HepG2 (cell line): ENCODE measurements around the gene M1AP. TPM values are rescaled to one million over a fixed set of nuclear protein-coding genes. Genes with fewer than 3 reads are reported as not detected.

ENCODE experiments used
- AHDC1 ChIP-seq: sonication (generic); formaldehyde crosslinking; IDR thresholded peaks from 2 replicates; pipeline ENCODE4 v1.5.1; 2020; ENCODE audit warnings: mild to moderate bottlenecking, missing genetic modification reagents, borderline replicate concordance
- EHMT2 ChIP-seq: fragments of 200-600 bp; sonication (generic); IDR thresholded peaks from 2 replicates; pipeline ENCODE4 v1.7.0; 2017; ENCODE audit warnings: antibody characterized with exemption, low read depth, low read length, borderline replicate concordance
- EZH2 ChIP-seq: conservative IDR thresholded peaks from 2 replicates; pipeline ENCODE4 v1.6.1; 2012; ENCODE audit warnings: mild to moderate bottlenecking, low read depth, low read length, moderate library complexity
- JDP2 ChIP-seq: sonication (generic); formaldehyde crosslinking; IDR thresholded peaks from 2 replicates; pipeline ENCODE4 v1.8.1; 2022; ENCODE audit warnings: missing genetic modification reagents, borderline replicate concordance
- MED1 ChIP-seq: sonication (generic); formaldehyde crosslinking; IDR thresholded peaks from 2 replicates; pipeline ENCODE4 v1.4.0; 2020; ENCODE audit warnings: missing genetic modification reagents
- NR2F1 ChIP-seq, 2 experiments: fragments of 450-650 bp in 1 of 2; formaldehyde crosslinking in 1 of 2; IDR thresholded peaks; 2 replicates each; pipeline versions ENCODE4 v1.5.0 to v1.6.1; 2016 to 2020; ENCODE audit warnings: mild to moderate bottlenecking in 1 of 2, missing compliant biosample characterization in 1 of 2, missing genetic modification reagents in 1 of 2, moderate library complexity in 1 of 2
- PCBP2 ChIP-seq: fragments of 200-400 bp; formaldehyde crosslinking; optimal IDR thresholded peaks from 2 replicates; pipeline ENCODE3; 2018; ENCODE audit warnings: low read length, low read depth; ENCODE audit not compliant: poor library complexity, severe bottlenecking
- RFXAP ChIP-seq: sonication (generic); formaldehyde crosslinking; IDR thresholded peaks from 2 replicates; pipeline ENCODE4 v1.4.0; 2020; ENCODE audit warnings: missing genetic modification reagents, borderline replicate concordance
- ZNF207 ChIP-seq: fragments of 450-650 bp; IDR thresholded peaks from 2 replicates; pipeline ENCODE4 v1.6.1; 2016; ENCODE audit warnings: antibody characterized with exemption, borderline replicate concordance
- ZNF282 ChIP-seq: fragments of 450-650 bp; IDR thresholded peaks from 2 replicates; pipeline ENCODE4 v1.6.1; 2018; ENCODE audit not compliant: partially characterized antibody
- ZNF333 ChIP-seq: sonication (generic); formaldehyde crosslinking; IDR thresholded peaks from 2 replicates; pipeline ENCODE4 v1.4.0; 2020; ENCODE audit warnings: mild to moderate bottlenecking, missing genetic modification reagents, borderline replicate concordance
- ZNF512B ChIP-seq: sonication (generic); formaldehyde crosslinking; IDR thresholded peaks from 2 replicates; pipeline ENCODE4 v1.5.1; 2020; ENCODE audit warnings: missing genetic modification reagents, mild to moderate bottlenecking, borderline replicate concordance
- ZNF607 ChIP-seq: sonication (generic); formaldehyde crosslinking; IDR thresholded peaks from 2 replicates; pipeline ENCODE4 v1.5.1; 2020; ENCODE audit warnings: missing genetic modification reagents, mild to moderate bottlenecking, borderline replicate concordance
- polyA plus RNA-seq, 8 experiments: library from polyadenylated mRNA; depleted of rRNA in 3 of 8; stranded (reverse) in 7 of 8; unstranded in 1 of 8; fragments of >200 nt; fragmentation: Illumina TruSeq in 4 of 8; extraction: Trizol in 4 of 8; gene quantifications; 2 replicates each; pipeline versions ENCODE4 v1.2.1 to v1.2.3, GENCODE V29; 2011 to 2016; ENCODE audit warnings: low read depth in 4 of 8, missing spikeins in 1 of 8, mixed read lengths in 1 of 8; ENCODE audit not compliant: insufficient read depth in 1 of 8
- total RNA-seq, 5 experiments: library from RNA; depleted of rRNA; stranded (reverse); fragments of >200 nt; fragmentation: Illumina TruSeq; extraction: Trizol; gene quantifications; 2 replicates each; pipeline ENCODE4 v1.2.3, GENCODE V29; 2016; ENCODE audit warnings: low read depth in 1 of 5
- TF ChIP-seq, protein P1 (sequence below): sonication (generic); formaldehyde crosslinking; IDR thresholded peaks from 2 replicates; pipeline ENCODE4 v1.5.0; 2020; ENCODE audit warnings: mild to moderate bottlenecking, missing genetic modification reagents, borderline replicate concordance
- TF ChIP-seq, protein P2 (sequence below): sonication (generic); formaldehyde crosslinking; conservative IDR thresholded peaks from 2 replicates; pipeline ENCODE4 v1.4.0; 2020; ENCODE audit warnings: missing genetic modification reagents

The M1AP gene
- total and polyA plus RNA-seq, 2 of the 13 experiments (the other 11 are each of a cell fraction or from before 2014, with no cell fraction given), result not detected

GRCh38 chr2:74529357-74530238 is 118.5 kb downstream of the M1AP start, which contains the start of the genes AUP1 and HTRA2 (continued):
- TF ChIP-seq AHDC1 (0 out of 2 replicates have a peak, but pooled peaks have one; percentile 15), ZNF607 (peak; percentile 83; the same call in 1 of the 2 replicates), ZNF207 (no peak), PCBP2 (no peak), NR2F1 (CRISPR knock-in tag; IDR thresholded peaks at IDR 0.05) (peak in 1 of 2 experiments; percentile 74; a peak in 2 of 4 replicates), RFXAP (CRISPR knock-in tag) (no peak), EHMT2 (no peak), ZNF333 (CRISPR knock-in tag) (peak; percentile 97), ZNF512B (CRISPR knock-in tag) (no peak), EZH2 (no peak), JDP2 (no peak), ZNF282 (no peak), MED1 (CRISPR knock-in tag) (peak; percentile 83)
- TF ChIP-seq, protein P1, sequence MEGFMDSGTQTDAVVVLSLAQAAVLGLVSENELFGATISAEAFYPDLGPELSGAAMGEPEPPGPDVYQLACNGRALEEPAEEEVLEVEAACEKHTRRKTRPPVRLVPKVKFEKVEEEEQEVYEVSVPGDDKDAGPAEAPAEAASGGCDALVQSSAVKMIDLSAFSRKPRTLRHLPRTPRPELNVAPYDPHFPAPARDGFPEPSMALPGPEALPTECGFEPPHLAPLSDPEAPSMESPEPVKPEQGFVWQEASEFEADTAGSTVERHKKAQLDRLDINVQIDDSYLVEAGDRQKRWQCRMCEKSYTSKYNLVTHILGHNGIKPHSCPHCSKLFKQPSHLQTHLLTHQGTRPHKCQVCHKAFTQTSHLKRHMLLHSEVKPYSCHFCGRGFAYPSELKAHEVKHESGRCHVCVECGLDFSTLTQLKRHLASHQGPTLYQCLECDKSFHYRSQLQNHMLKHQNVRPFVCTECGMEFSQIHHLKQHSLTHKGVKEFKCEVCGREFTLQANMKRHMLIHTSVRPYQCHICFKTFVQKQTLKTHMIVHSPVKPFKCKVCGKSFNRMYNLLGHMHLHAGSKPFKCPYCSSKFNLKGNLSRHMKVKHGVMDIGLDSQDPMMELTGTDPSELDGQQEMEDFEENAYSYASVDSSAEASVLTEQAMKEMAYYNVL (CRISPR knock-in tag), result peak; percentile 80
- TF ChIP-seq, protein P2, sequence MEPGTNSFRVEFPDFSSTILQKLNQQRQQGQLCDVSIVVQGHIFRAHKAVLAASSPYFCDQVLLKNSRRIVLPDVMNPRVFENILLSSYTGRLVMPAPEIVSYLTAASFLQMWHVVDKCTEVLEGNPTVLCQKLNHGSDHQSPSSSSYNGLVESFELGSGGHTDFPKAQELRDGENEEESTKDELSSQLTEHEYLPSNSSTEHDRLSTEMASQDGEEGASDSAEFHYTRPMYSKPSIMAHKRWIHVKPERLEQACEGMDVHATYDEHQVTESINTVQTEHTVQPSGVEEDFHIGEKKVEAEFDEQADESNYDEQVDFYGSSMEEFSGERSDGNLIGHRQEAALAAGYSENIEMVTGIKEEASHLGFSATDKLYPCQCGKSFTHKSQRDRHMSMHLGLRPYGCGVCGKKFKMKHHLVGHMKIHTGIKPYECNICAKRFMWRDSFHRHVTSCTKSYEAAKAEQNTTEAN (CRISPR knock-in tag), result no peak
